Mesothelial cell of epicardium (in vitro differentiated cells): Measurements from ENCODE around the gene MRRF. TPM values are rescaled to one million over a fixed set of nuclear protein-coding genes. Genes with fewer than 3 reads are reported as not detected.
A peak's percentile ranks its signal among the peaks of the same experiment; 100 is the strongest.
"Not testable (repeated sequence)": the region's sequence is repeated elsewhere in the genome, so short reads cannot be mapped to it uniquely, and the experiment has no call there.

Source experiments
- DNase-seq, 2 experiments: peaks; one replicate each; pipeline ENCODE4 v3.0.0; 2021; ENCODE audit warnings: low spot score in 2 of 2; ENCODE audit not compliant: unreplicated experiment in 2 of 2
- H3K27ac Mint-ChIP-seq: 2 replicates; pipeline ENCODE4 v1.8.0; 2021; ENCODE audit warnings: mixed read lengths
- H3K27me3 Mint-ChIP-seq: 2 replicates; pipeline ENCODE4 v1.8.0; 2021; ENCODE audit warnings: low read depth, mixed read lengths
- H3K36me3 Mint-ChIP-seq: 2 replicates; pipeline ENCODE4 v1.8.0; 2021; ENCODE audit warnings: mixed read lengths
- H3K4me1 Mint-ChIP-seq: 2 replicates; pipeline ENCODE4 v1.8.0; 2021; ENCODE audit warnings: mixed read lengths
- H3K4me3 Mint-ChIP-seq: 2 replicates; pipeline ENCODE4 v1.8.0; 2021; ENCODE audit warnings: mild to moderate bottlenecking, moderate library complexity, mixed read lengths
- H3K9me3 Mint-ChIP-seq: 2 replicates; pipeline ENCODE4 v1.8.0; 2021; ENCODE audit warnings: mixed read lengths
- total RNA-seq: library from RNA; stranded (reverse); gene quantifications from 3 replicates; pipeline ENCODE4 v1.2.1, GENCODE V29; 2021
- TF ChIP-seq, protein P1 (sequence below): fragments of 200-600 bp; sonication (generic); IDR thresholded peaks from one replicate; pipeline ENCODE4 v1.5.0; 2021; ENCODE audit warnings: antibody characterized with exemption; ENCODE audit not compliant: unreplicated experiment

The MRRF gene
- total RNA-seq, 1 donor from 2014 or later = 39.2 TPM

- DNase-seq = peak; percentile 65 to 93
- Mint-ChIP-seq H3K27me3 (peaks cover 43% of the 10 kb centered on the region), H3K4me3 (no peak overlapping the region), H3K9me3 (peaks cover 4% of the 10 kb centered on the region), H3K27ac (no peak overlapping the region), H3K36me3 (no peaks in the 10 kb centered on the region), H3K4me1 (peaks cover 7% of the 10 kb centered on the region)
- TF ChIP-seq, protein P1, sequence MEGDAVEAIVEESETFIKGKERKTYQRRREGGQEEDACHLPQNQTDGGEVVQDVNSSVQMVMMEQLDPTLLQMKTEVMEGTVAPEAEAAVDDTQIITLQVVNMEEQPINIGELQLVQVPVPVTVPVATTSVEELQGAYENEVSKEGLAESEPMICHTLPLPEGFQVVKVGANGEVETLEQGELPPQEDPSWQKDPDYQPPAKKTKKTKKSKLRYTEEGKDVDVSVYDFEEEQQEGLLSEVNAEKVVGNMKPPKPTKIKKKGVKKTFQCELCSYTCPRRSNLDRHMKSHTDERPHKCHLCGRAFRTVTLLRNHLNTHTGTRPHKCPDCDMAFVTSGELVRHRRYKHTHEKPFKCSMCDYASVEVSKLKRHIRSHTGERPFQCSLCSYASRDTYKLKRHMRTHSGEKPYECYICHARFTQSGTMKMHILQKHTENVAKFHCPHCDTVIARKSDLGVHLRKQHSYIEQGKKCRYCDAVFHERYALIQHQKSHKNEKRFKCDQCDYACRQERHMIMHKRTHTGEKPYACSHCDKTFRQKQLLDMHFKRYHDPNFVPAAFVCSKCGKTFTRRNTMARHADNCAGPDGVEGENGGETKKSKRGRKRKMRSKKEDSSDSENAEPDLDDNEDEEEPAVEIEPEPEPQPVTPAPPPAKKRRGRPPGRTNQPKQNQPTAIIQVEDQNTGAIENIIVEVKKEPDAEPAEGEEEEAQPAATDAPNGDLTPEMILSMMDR = peak; percentile 97
These were observed 86.1 kb downstream of the MRRF start for GRCh38 chr9:122350577-122351355.

DNA sequence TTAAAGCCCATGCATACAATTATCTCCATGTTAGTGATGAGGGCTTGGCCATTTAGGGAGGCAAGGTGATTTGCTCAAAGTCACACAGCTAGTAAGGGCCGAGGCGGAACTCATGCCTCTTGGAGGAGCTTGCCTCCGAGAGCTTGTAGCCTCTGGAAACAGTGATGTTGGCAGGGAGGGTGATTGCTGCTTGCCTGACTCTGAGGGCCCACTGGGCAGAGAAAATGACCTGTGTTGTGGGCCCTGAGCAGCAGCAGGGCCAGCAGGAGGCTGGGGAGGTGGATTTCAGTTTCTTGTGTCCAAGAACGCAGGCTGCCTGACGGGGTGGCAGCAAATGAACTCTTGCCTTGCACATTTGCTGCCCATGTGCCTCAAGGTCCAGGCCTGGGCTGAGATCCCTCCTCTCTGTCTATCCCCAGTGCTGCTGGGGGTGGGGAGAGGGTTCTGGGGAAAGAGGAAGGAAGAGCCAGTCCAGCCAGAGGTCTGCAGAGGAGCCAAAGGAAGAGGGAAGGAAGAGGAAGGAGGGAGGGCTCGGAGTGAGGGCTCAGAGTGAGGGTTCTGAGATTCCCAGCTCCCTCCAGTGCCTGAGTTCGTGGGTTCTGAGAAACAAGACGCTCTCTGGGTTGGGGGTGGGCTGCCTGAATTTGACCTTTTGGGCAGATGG is 90.0 kb downstream of the MRRF start:
- no peak overlapping the region for H3K4me3 Mint-ChIP-seq
- peaks cover 12% of the 10 kb centered on the region for H3K9me3 Mint-ChIP-seq
- no peaks in the 10 kb centered on the region for H3K4me1 Mint-ChIP-seq
- no peak for DNase-seq
- TF ChIP-seq, protein P1 = no peak
- H3K36me3 Mint-ChIP-seq = no peaks in the 10 kb centered on the region
- H3K27me3 Mint-ChIP-seq = peaks cover 27% of the 10 kb centered on the region
- H3K27ac Mint-ChIP-seq = no peak overlapping the region

DNA sequence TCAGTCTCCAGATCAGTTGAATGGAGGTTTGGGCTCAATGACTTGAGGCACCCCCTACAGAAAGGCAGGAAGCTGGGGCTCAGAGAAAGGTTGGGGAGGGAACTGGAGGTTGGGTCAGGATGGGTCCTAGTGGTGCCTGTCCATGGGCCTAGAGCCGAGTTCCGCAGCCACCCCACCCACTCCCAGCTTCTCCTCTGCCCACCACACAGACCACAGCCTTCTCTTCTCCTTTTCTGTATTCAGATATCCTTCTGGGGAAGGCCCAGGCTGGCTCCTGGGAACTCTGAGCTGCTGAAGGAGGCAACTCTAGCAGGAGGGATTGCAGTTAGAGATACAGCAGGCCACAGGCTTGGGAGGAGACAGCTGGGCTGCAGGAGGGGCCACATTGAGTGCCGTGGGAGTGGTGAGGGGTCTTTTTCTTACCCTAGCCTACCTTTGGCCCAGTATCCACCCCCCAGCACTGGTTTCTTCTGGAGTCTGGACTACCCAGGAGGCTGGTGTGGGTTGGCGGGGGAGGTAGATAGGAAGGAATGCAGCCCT is 90.7 kb downstream of the MRRF start:
- H3K4me1 Mint-ChIP-seq = no peaks in the 10 kb centered on the region
- no peak overlapping the region for H3K27ac Mint-ChIP-seq
- H3K36me3 Mint-ChIP-seq = no peaks in the 10 kb centered on the region
- no peak for DNase-seq
- peaks cover 12% of the 10 kb centered on the region for H3K9me3 Mint-ChIP-seq
- peaks cover 22% of the 10 kb centered on the region for H3K27me3 Mint-ChIP-seq
- TF ChIP-seq, protein P1 = no peak
- no peak overlapping the region for H3K4me3 Mint-ChIP-seq

GRCh38 chr9:122356627-122357026 is 91.9 kb downstream of the MRRF start:
- TF ChIP-seq, protein P1 = peak; percentile 19
- peaks cover 21% of the 10 kb centered on the region for H3K27me3 Mint-ChIP-seq
- no peak overlapping the region for H3K4me3 Mint-ChIP-seq
- no peak for DNase-seq
- H3K36me3 Mint-ChIP-seq = no peaks in the 10 kb centered on the region
- H3K27ac Mint-ChIP-seq = no peak overlapping the region
- H3K4me1 Mint-ChIP-seq = no peaks in the 10 kb centered on the region
- peaks cover 12% of the 10 kb centered on the region for H3K9me3 Mint-ChIP-seq

- Mint-ChIP-seq H3K27me3 (peaks cover 18% of the 10 kb centered on the region), H3K4me3 (no peak overlapping the region)
These were observed 96.2 kb downstream of the MRRF start for GRCh38 chr9:122360891-122361290.

DNA sequence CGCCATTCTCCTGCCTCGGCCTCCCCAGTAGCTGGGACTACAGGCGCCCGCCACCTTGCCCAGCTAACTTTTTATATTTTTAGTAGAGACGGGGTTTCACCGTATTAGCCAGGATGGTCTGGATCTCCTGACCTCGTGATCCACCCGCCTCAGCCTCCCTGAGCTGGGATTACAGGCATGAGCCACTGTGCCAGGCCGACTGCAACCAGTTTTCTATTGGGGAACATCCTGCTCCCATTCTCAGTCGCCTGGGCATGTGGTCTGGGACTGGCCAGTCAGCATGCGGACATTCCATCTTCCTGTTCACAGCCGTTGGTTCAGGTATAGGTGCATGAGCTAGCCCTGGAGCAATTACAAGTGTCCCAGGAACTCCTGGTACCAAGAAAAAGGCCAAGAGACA is 98.4 kb downstream of the MRRF start:
- H3K4me3 Mint-ChIP-seq, H3K36me3 Mint-ChIP-seq, H3K4me1 Mint-ChIP-seq, H3K9me3 Mint-ChIP-seq, DNase-seq, H3K27ac Mint-ChIP-seq: not testable (repeated sequence)
- peaks cover 12% of the 10 kb centered on the region for H3K27me3 Mint-ChIP-seq

More at GRCh38 chr9:122360891-122361290, 96.2 kb downstream of the MRRF start:
- Mint-ChIP-seq H3K4me1 (peaks cover 8% of the 10 kb centered on the region), H3K9me3 (peaks cover 8% of the 10 kb centered on the region), H3K36me3 (no peaks in the 10 kb centered on the region), H3K27ac (no peak overlapping the region)
- TF ChIP-seq, protein P1 = no peak
- no peak for DNase-seq
